Tibial artery (tissue), 4 donors: ENCODE measurements around the gene MMRN2.

Experiments used
- DNase-seq, 2 donors: peaks; one replicate each; pipeline ENCODE4 v3.0.0-alpha.2; 2019
- H3K27ac ChIP-seq, 2 donors: fragments of 200-600 bp; sonication (generic) in 1 of 2; 1 replicate in 1 of 2; 2 replicates in 1 of 2; pipeline ENCODE4 v1.5.1; 2018 to 2019; ENCODE audit warnings: mild to moderate bottlenecking in 1 of 2
- H3K27me3 ChIP-seq, 2 donors: fragments of 200-600 bp; sonication (generic) in 1 of 2; one replicate each; pipeline versions ENCODE4 v1.5.1 to v1.6.0; 2016 to 2019
- H3K36me3 ChIP-seq, 3 donors: fragments of 200-600 bp; sonication (generic) in 2 of 3; one replicate each; pipeline ENCODE4 v1.5.1; 2016 to 2019; ENCODE audit warnings: mild to moderate bottlenecking in 2 of 3
- H3K4me1 ChIP-seq, 4 donors: fragments of 200-600 bp; sonication (generic) in 2 of 4; 1 replicate in 3 of 4; 2 replicates in 1 of 4; pipeline ENCODE4 v1.5.1; 2016 to 2019
- H3K4me3 ChIP-seq, 2 donors: fragments of 200-600 bp; sonication (generic) in 1 of 2; 1 replicate in 1 of 2; 2 replicates in 1 of 2; pipeline ENCODE4 v1.5.1; 2018 to 2019; ENCODE audit warnings: mild to moderate bottlenecking in 2 of 2
- H3K9me3 ChIP-seq, 3 donors: fragments of 200-600 bp; sonication (generic) in 1 of 3; one replicate each; pipeline ENCODE4 v1.5.1; 2016 to 2019
- intact Hi-C: fragments of 100-400 bp; cut with DNase I; formaldehyde crosslinking; loops from one replicate; pipeline ENCODE4 v1.15.0; 2023; ENCODE audit warnings: low total_unique reads
- TF ChIP-seq, protein P1 (sequence below), 2 experiments: fragments of 200-600 bp in 1 of 2; fragments of 450-650 bp in 1 of 2; IDR thresholded peaks; one replicate each; pipeline ENCODE4 v1.5.1; 2017 to 2019; ENCODE audit warnings: antibody characterized with exemption in 2 of 2, mild to moderate bottlenecking in 1 of 2, moderate library complexity in 1 of 2

The MMRN2 gene

DNA sequence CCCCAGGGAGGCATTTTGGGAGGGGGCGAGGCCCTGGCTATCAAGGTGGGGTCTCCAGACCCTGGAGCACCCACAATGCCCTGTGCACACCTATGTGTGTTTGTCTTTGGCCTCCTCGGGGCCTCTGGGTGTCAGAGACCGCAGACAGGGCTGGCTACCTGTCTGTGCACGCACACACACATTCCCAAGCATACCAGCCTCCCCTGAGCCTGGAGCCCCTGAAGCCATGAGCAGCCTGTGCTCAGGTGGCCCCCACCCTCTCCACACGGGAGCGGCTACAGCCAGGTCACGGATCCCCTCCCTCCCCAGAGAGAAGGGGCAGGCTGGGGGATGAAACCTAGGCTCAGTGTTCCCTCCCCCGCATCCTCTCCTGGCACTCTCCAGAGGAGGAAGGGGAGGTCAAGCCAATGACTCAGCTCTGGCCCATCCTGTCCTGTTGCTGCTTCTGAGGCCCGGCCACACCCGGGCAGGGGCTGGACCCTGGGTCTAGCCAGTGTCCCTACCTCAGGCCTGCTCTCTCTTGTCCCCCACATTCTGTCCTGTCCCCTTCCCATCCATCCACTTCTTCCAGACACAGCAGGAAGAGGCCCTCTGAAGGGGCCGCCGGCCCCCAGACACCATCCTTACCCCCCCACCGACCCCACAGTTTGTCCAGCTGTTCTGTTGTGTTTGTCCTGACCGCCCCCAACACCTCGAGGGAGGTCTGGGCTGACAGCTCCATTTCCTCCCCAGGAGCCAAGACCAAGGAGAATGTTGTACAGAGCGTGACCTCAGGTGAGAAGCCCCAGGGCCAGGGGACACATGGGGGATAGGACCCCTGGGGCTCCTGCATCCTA is 1.7 kb upstream of the MMRN2 start:
- peaks cover 0 to 6% (median 0%) of the 10 kb centered on the region in 3 donors for H3K36me3 ChIP-seq
- peak overlapping the region; percentile 91 to 94 for H3K27ac ChIP-seq
- TF ChIP-seq, protein P1, sequence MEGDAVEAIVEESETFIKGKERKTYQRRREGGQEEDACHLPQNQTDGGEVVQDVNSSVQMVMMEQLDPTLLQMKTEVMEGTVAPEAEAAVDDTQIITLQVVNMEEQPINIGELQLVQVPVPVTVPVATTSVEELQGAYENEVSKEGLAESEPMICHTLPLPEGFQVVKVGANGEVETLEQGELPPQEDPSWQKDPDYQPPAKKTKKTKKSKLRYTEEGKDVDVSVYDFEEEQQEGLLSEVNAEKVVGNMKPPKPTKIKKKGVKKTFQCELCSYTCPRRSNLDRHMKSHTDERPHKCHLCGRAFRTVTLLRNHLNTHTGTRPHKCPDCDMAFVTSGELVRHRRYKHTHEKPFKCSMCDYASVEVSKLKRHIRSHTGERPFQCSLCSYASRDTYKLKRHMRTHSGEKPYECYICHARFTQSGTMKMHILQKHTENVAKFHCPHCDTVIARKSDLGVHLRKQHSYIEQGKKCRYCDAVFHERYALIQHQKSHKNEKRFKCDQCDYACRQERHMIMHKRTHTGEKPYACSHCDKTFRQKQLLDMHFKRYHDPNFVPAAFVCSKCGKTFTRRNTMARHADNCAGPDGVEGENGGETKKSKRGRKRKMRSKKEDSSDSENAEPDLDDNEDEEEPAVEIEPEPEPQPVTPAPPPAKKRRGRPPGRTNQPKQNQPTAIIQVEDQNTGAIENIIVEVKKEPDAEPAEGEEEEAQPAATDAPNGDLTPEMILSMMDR (IDR thresholded peaks at IDR 0.05), result no peak
- peak overlapping the region; percentile 49 to 50 for H3K4me3 ChIP-seq
- H3K9me3 ChIP-seq, result no peaks in the 10 kb centered on the region
- peak; percentile 68 to 88 for DNase-seq
- intact Hi-C loops, result no loop called here
- peaks cover 7 to 79% (median 76%) of the 10 kb centered on the region in 4 donors for H3K4me1 ChIP-seq
- H3K27me3 ChIP-seq, result no peaks in the 10 kb centered on the region

DNA sequence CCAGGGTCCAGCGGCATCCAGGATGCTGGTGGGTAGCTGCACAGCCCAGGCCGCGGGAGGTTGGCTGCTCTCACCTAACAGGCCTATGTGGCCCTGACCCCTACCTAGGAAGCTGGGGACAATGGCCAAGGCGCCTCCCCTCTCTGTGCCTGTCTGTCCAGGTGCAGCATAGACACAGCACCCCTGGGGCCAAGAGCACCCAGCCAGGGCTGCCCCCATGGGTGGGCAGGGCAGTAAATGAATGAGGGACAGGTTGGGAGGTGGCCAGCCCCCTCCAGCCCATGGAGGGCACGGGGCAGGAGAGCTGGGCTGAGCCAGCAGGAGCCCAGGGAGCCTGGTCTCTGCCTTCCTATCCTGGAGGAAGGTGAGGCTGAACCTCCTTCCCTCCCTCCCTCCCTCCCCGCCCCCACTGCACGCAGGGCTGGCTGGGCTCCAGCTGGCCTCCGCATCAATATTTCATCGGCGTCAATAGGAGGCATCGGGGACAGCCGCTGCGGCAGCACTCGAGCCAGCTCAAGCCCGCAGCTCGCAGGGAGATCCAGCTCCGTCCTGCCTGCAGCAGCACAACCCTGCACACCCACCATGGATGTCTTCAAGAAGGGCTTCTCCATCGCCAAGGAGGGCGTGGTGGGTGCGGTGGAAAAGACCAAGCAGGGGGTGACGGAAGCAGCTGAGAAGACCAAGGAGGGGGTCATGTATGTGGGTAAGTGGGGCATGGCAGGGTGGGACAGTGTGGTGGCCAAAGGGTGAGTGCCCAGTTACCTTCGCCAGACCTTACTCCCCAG is 893 bp upstream of the MMRN2 start, which contains the start of gene SNCG:
Gene SNCG (plus strand): TSS at position 484 of the 785 bp plus-strand sequence. CDS start 99 bp downstream, at position 583.
- H3K27me3 ChIP-seq, result no peaks in the 10 kb centered on the region
- DNase-seq, result peak; percentile 43 to 89
- intact Hi-C loops, result no loop called here
- H3K9me3 ChIP-seq, result no peaks in the 10 kb centered on the region
- TF ChIP-seq, protein P1 (IDR thresholded peaks at IDR 0.05), result no peak
- H3K27ac ChIP-seq, result peak within 1 kb of the TSS; percentile 91 to 94
- peaks cover 14 to 79% (median 77%) of the 10 kb centered on the region in 4 donors for H3K4me1 ChIP-seq
- H3K4me3 ChIP-seq, result peak within 1 kb of the TSS; percentile 49 to 50
- H3K36me3 ChIP-seq, result peaks cover 0 to 6% (median 0%) of the 10 kb centered on the region in 3 donors

DNA sequence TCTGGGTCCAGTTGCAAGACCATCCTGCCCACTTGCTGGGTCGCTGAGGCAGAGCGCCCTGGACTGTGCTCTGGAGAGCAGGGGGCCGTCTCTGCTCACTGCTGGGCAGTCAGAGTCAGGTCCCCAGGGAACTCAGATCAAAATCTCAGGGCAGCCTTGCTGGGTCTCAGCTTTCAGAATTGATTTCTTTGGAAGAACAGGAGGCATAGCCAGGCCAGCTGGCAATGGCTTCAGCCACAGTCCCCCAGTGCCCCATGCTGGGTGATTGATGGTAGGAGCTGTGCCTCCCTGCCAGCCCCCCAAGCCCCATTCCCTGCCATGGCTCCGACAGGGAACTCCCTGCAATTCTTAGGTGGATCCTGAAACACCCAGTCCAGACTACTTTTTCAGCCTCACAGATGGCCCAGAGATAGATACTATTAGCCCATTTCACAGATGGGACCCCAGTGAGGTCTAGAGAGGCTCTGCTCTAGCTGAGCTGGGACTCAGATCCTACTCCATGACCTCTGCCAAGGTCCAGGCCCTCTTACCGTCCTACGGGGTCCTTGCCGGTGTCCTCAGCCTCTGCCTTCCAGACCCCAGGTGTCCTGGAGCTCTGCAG is 467 bp downstream of the MMRN2 start:
- Histone ChIP-seq H3K36me3 (peaks cover 0 to 6% (median 0%) of the 10 kb centered on the region in 3 donors), H3K4me1 (peaks cover 15 to 91% (median 83%) of the 10 kb centered on the region in 4 donors), H3K9me3 (no peaks in the 10 kb centered on the region), H3K27me3 (no peaks in the 10 kb centered on the region), H3K27ac (peak overlapping the region; percentile 91 to 94), H3K4me3 (peak overlapping the region; percentile 20 to 32)
- TF ChIP-seq, protein P1 (IDR thresholded peaks at IDR 0.05), result no peak
- peak in 1 of 2 donors; percentile 79 for DNase-seq
- intact Hi-C loops, result no loop called here

DNA sequence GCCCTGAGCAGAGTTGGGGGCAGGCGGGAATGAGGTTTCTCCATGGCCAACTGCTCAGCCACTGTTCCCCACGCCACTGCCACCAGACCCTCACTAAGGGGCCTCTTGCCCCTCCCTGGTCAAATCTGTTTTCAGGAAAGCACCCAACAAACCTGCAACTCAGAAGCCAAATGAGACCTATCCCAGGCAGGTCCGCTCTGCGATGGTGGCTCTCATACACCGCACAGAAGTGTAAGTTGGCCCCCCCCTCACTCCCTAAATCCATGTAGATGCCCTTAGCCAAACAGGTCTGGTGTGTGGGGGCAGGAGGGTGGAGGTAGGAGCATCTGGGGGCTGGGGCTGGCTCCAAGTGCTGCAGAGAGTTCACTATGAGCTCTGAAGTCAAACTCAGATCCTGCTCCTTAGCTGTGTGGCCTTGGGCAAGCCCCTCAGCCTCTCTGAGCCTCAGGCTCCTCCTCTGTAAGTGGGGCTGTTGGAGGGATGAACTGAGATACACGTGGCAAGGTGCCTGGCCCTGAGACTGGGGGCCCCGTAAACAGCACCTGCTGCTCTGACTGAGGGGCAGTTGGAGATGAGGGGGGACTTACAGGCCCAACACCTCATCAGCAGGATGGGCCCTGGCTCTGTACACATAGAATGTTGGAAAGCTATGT is 1.1 kb downstream of the MMRN2 start:
- Histone ChIP-seq H3K4me3 (peak overlapping the region; percentile 20 to 32), H3K9me3 (no peaks in the 10 kb centered on the region), H3K36me3 (peaks cover 0 to 2% (median 0%) of the 10 kb centered on the region in 3 donors), H3K4me1 (peaks cover 15 to 97% (median 83%) of the 10 kb centered on the region in 4 donors), H3K27ac (peak overlapping the region; percentile 91 to 94), H3K27me3 (no peaks in the 10 kb centered on the region)
- intact Hi-C loops, result no loop called here
- TF ChIP-seq, protein P1 (IDR thresholded peaks at IDR 0.05), result no peak
- DNase-seq, result peak in 1 of 2 donors; percentile 62
